ENCODE data around the gene PCDHGB4. TPM values are rescaled to one million over a fixed set of nuclear protein-coding genes. Genes with fewer than 3 reads are reported as not detected.

Gene PCDHGB4
- total and polyA plus RNA-seq, 2 of the 13 experiments (the other 11 are each of a cell fraction or from before 2014, with no cell fraction given): 1.7 to 3.3 TPM

DNA sequence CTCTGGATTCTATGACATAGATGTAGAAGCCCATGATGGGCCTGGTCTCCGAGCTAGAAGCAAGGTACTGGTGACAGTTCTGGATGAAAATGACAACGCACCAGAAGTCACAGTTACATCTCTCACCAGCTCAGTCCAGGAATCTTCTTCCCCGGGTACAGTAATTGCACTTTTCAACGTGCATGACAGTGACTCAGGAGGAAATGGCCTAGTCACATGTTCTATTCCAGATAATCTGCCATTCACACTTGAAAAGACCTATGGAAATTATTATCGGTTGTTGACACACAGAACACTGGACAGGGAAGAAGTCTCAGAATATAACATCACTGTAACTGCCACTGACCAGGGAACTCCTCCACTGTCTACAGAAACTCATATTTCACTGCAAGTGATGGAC lies 31.4 kb upstream of the PCDHGB4 start:
- FAIRE-seq: no peak
- DNase-seq (ENCODE audit: low spot score): no peak
- TF ChIP-seq, protein P1, sequence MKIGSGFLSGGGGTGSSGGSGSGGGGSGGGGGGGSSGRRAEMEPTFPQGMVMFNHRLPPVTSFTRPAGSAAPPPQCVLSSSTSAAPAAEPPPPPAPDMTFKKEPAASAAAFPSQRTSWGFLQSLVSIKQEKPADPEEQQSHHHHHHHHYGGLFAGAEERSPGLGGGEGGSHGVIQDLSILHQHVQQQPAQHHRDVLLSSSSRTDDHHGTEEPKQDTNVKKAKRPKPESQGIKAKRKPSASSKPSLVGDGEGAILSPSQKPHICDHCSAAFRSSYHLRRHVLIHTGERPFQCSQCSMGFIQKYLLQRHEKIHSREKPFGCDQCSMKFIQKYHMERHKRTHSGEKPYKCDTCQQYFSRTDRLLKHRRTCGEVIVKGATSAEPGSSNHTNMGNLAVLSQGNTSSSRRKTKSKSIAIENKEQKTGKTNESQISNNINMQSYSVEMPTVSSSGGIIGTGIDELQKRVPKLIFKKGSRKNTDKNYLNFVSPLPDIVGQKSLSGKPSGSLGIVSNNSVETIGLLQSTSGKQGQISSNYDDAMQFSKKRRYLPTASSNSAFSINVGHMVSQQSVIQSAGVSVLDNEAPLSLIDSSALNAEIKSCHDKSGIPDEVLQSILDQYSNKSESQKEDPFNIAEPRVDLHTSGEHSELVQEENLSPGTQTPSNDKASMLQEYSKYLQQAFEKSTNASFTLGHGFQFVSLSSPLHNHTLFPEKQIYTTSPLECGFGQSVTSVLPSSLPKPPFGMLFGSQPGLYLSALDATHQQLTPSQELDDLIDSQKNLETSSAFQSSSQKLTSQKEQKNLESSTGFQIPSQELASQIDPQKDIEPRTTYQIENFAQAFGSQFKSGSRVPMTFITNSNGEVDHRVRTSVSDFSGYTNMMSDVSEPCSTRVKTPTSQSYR (CRISPR knock-in tag; IDR thresholded peaks at IDR 0.05; ENCODE audit: borderline replicate concordance): no peak
- TF ChIP-seq NBN (conservative IDR thresholded peaks at IDR 0.05) (no peak), HNF4A (CRISPR knock-in tag; IDR thresholded peaks at IDR 0.05) (no peak), ZNF235 (CRISPR knock-in tag; IDR thresholded peaks at IDR 0.05; ENCODE audit: borderline replicate concordance) (no peak), ZNF761 (CRISPR knock-in tag; conservative IDR thresholded peaks at IDR 0.05) (no peak), KMT2B (CRISPR knock-in tag; IDR thresholded peaks at IDR 0.05) (no peak), ZNF772 (CRISPR knock-in tag; IDR thresholded peaks at IDR 0.05) (no peak), ZNF790 (CRISPR knock-in tag; IDR thresholded peaks at IDR 0.05; ENCODE audit: borderline replicate concordance) (no peak), ZNF160 (CRISPR knock-in tag; IDR thresholded peaks at IDR 0.05) (no peak), ZNF737 (CRISPR knock-in tag; IDR thresholded peaks at IDR 0.05; ENCODE audit: borderline replicate concordance) (no peak), BRCA1 (CRISPR knock-in tag; IDR thresholded peaks at IDR 0.05) (no peak), SRF (IDR thresholded peaks at IDR 0.05; ENCODE audit: low read depth, low read length) (no peak), ZNF883 (CRISPR knock-in tag; IDR thresholded peaks at IDR 0.05; ENCODE audit: not compliant biosample characterization) (no peak)
- peaks cover 26% of the 10 kb centered on the region for H3K9me3 ChIP-seq (ENCODE audit: low read length)
- no peak overlapping the region for H3K4me3 ChIP-seq (replicated peaks in 1 of 3; ENCODE audit: insufficient read depth in 1 of 3, low read depth in 2 of 3, low read length in 3 of 3)
- WGBS (ENCODE audit: low lambda C conversion rate): 31% methylated on average over 4 of the region's 5 CpGs
- no peaks in the 10 kb centered on the region for H3K79me2 ChIP-seq (ENCODE audit: insufficient read depth, low read length)
- no peak overlapping the region for H3K9ac ChIP-seq (ENCODE audit: insufficient read depth, low read depth, low read length)
- H3K27me3 ChIP-seq (ENCODE audit: control insufficient read depth in 1 of 2, insufficient read depth in 2 of 2, low read length in 2 of 2): no peaks in the 10 kb centered on the region
- in situ Hi-C loops (cut with HindIII; ENCODE audit: extremely low pct_ligation_motif_present, low pct_unique_long_range_greater_than_20kb) (loop anchor here (10.0 kb wide), 1 partner anchor 169 kb away; no protein-coding TSS in a partner anchor), intact Hi-C loops (cut with micrococcal nuclease; ENCODE audit: unreplicated experiment) (loop anchor here (10.0 kb wide), 1 partner anchor 169 kb away; no protein-coding TSS in a partner anchor)
- H3K4me1 ChIP-seq (ENCODE audit: insufficient read depth, low read length): no peaks in the 10 kb centered on the region
- no peak overlapping the region for H3K4me2 ChIP-seq (ENCODE audit: low read depth, low read length)
- H2AFZ ChIP-seq (ENCODE audit: low read length): no peak overlapping the region
- H3K36me3 ChIP-seq (replicated peaks in 1 of 2; ENCODE audit: control insufficient read depth in 1 of 2, insufficient read depth in 2 of 2, low read length in 2 of 2): no peaks in the 10 kb centered on the region
- ChIA-PET POLR2A (no interaction called here), CTCF (ENCODE audit: low intra/inter-chr PET ratio, low total read pairs) (no interaction called here)
- no peak overlapping the region for H3K27ac ChIP-seq (ENCODE audit: extremely low read length, insufficient read depth, low read length)
- no TSS peak for BruUV-seq (replicated peaks)
- ATAC-seq: no peak
- no peaks in the 10 kb centered on the region for H4K20me1 ChIP-seq (ENCODE audit: insufficient read depth, low read length)

Data from HepG2 (cell line).